ENCODE results near the gene CTNNA1.
"Not testable (repeated sequence)": the region's sequence is repeated elsewhere in the genome, so short reads cannot be mapped to it uniquely, and the experiment has no call there.

Gene CTNNA1

DNA sequence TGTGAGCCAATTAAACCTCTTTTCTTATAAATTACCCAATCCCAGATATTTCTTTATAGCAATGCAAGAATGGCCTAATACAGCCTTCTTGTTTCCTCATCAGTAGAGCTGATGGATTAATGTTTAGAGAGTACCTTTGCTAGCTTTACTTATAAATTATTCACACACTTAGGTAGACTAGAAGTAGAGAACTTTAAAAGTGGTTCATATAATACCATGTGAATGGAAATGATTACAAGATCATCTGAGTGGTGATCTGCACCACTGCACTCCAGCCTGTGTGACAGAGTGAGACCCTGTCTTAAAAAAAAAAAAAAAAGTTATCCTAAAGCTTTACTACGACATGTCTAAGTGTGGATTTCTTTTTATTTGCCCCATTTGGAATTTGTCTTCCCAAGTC is 145.1 kb downstream of the CTNNA1 start:
- DNase-seq (ENCODE audit: low read depth): no peak

DNA sequence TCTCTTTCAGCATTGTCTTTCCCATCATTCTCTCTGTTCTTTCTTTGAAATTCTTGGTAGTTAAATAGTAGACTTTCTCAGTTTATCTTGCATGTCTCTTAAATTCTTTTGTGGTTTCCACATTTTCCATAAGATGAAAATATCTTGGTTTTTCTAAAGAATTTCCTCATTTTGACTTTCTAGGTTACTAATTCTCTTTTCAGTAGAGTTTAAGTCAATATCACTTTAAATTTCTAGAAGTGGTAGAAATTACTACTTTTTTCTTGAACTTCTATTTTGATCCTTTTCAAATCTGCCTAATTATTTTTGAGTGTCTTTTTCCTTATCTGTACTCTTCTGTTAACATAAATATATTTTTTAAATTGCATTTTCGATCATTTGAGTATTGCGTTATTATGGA is 145.5 kb downstream of the CTNNA1 start:
- no peak for DNase-seq (ENCODE audit: low read depth)

DNA sequence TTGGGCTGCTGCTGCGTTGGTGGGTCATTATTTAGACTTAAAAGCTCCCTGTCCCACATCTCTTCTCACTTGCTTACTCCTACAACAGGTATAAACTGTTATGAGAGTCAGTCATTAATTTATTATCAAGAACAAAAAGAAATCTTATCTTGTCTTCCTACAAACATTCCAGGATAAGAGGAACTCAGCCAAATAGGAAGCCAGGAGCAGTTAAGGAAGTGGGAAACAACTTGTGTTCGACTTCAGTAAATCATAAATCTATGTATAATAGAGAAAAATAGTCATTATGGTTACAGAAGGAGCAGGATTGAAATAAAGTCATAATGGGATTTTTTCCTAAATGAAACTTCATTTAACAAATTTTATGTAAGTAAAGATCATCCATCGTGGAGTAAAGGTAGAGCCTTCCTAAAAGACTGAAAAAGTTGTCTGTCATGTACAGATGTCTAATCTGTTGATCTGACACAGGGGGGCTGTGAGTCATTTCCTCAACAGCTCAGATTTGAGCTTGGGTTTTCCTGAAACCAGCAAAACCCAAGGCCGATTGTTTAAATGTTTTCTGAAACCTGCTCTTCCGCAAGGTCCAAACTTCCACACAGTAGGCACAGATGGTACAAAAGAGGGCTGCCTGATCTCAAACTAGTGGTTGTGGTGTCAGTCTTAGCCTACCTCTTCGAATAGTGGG is 147.2 kb downstream of the CTNNA1 start:
- DNase-seq (ENCODE audit: low read depth): no peak

DNA sequence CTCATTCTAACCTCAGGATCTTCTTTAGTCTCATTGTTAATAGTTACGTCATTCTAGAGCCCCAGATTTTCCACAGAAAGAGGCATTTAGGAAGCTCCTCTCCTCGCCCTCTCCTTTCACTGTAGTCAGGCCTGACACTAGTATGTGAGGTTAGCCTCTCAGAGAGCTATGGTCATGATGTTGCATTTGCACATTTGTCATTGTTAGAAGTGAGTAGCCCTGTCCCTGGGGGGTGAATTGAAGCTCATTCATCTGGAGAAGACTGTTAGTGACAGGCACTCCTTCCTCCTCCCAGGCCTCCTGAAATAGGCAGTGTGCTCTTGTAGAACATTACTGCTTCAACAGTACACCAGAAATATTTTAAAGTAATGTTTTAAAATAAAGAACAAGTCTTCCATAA is 148.5 kb downstream of the CTNNA1 start:
- DNase-seq (ENCODE audit: low read depth): no peak

DNA sequence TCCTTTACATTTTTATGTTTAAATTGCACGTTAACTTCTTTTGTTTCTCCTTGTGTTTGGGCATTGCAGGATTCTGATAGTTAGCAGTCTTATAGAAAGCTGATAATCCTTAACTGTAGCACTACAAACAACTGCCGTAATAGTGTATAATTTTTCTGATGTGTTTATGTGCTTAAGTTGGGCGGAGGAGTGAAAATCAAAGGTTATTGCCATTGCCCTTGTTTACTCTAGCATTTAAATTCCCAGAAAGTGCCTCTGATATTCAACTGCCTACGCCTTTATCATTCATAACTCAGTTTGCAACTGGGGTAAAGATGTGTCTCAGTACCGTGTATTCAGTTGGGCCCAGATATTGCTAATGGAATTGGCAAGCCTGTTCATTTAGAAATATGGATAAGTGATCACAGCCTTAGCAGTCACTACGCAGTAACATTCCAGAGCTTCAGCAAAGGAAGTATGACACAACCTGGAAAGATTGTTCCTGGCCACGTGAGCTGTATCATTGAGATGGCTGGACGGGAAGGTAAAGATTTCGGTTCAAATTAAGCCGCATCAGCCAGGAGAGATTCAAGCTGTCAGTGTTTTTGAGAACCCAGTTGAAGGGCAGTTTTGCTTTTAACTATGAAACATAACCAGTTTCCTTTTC is 150.0 kb downstream of the CTNNA1 start:
- DNase-seq (ENCODE audit: low read depth): no peak

DNA sequence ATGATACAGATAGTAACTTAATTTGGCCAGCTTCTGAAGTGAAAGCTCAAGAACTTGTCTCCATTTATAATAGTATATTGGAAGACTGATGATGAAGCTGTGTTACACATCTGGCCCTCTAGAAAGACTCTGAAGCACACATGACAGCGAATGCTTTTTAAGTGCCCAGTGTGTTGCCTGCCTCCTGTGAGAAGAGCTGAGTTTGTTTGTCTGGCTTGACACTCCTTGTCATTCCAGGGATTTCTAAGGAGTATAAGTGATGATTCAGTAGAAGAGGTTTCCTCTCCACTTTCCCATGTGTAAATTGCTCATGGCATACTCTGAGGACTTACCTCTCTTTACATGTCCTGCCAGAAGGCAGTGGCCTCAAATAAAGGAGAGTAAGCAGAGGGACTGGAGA is 152.3 kb downstream of the CTNNA1 start:
- DNase-seq (ENCODE audit: low read depth): no peak

DNA sequence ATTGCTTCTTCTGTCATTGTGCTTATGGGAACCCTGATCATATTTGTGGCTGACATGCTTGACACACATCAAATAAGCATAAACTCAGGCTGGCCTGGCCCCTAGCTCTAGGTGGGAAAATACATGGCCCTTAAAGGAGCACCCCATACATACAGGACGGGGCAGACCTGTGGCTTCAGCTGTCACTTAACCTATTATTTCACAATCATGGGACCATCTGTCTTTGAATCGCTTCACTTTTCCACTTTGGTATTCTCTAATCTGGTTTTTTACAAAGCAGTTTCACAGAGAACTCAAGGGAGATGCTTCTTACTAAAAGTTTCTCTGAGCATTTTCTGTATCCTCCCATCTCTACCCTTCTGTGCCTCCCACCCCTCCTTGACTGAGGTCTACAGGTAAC is 156.5 kb downstream of the CTNNA1 start:
- no peak for DNase-seq (ENCODE audit: low read depth)

DNA sequence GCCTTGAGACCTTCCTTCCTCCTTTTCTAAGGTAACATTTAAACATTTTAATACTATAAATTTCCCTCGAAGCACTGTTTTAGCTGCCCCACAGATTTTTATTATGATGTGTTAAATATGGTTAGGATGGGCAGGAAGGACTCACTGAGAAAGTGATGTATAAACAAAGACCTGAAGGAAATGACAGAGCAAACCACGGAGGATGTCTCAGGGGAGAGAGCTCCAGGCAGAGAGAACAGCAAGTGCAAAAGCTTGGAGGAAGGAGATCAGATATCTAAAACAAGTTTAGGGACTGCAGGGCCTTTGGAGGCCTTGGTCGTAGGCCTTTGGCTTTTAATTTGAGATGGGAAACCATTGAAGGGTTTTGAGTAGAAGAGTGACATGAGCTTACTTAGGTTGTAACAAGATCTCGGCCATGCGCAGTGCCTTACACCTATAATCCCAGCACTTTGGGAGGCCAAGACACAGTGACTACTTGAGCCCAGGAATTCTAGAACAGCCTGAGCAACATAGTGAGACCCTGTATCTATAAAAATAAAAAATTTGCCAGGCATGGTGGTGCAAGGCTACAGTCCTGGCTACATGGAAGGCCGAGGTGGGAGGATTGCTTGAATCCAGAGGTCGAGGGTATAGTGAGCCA is 157.4 kb downstream of the CTNNA1 start:
- no peak for DNase-seq (ENCODE audit: low read depth)

DNA sequence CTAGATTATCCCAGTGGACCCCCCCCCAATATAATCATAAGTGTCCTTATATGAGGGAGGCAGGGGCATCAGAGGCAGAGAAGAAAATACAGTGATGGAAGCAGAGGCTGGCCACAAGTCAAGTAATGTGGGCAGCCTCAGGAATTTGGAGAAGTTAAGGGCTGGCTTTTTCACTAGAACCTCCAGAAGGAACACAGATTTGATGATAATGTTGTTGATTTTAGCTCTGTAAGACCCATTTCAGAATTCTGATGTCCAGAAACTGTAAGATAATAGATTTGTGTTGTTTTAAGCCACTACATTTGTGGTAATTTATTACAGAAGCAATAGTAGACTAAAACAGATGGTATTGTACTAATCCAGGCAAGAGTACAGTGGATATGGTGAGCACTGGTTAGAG is 158.2 kb downstream of the CTNNA1 start:
- no peak for DNase-seq (ENCODE audit: low read depth)

DNA sequence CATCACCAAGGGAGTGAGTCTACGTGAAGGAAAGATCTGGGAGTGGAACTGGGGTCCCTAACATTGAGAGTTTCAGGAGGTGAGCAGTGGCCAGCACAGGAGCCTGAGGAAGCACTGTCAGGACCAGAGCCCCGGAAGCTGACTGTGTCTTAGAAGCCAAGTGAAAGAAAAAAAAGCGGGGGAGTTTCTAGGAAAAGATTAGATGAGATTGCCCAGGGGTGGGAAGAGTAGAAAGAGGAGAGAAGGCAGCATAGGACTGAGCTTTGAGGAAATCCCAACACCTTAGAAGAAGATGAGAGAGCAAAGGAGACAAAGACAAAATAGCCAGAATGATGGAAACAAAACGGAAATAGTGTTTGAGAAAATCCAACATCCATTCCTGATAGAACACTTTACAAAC is 158.9 kb downstream of the CTNNA1 start:
- no peak for DNase-seq (ENCODE audit: low read depth)

DNA sequence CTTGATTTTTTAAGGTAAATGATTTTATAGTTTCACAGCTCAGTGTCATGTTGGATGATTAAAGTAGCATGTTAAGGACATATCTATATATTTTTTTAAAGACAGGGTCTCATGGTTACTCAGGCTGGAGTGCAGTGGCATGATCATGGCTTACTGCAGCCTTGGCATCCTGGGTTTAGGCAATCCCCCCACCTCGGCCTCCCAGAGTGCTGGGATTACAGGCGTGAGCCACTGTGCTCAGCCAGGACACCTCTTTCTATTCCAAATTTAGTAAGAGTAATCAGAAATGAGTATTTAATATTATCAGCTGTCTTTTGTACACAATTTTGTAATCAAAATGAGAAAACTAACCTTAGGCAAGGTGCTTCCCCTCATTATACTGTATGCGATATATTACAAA is 160.5 kb downstream of the CTNNA1 start:
- no peak for DNase-seq (ENCODE audit: low read depth)

DNA sequence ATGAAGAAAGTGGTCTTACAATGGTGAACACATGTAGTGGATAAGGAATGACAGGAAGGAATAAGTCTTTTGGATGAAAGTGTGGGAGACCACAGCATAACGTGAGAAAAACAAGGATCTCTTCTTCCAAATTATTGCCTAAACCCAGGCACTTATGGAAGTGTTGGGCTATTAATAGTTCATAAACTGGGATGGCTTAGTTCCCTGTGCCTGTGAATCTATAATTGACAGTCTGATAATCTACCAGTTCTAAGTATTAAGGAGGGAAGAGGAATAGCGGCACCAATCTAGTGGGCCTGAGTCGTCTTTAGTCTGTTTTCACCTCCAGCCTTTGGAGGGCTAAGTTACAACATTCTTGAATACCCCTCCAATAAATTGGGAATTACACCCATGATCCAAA is 161.1 kb downstream of the CTNNA1 start:
- no peak for DNase-seq (ENCODE audit: low read depth)

DNA sequence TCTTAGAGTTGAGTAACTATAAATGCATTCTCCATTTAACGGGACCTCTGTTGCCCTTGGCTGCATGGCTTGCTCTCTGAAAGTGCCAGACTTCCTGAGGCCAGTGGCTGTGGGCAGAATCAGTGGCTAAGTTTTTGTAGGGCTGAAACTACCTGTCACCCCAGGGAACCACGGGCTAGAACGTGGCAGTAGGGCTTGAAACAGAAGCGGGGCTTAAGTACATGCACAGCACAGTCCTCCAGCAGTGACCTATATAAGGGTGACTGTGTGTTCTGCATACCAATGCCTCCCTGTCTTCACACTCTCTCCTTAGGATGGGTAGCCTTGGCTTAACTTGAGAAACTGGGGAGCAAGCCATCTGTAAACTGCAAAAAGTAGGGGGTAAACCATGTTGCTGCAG is 165.5 kb downstream of the CTNNA1 start:
- no peak for DNase-seq (ENCODE audit: low read depth)

DNA sequence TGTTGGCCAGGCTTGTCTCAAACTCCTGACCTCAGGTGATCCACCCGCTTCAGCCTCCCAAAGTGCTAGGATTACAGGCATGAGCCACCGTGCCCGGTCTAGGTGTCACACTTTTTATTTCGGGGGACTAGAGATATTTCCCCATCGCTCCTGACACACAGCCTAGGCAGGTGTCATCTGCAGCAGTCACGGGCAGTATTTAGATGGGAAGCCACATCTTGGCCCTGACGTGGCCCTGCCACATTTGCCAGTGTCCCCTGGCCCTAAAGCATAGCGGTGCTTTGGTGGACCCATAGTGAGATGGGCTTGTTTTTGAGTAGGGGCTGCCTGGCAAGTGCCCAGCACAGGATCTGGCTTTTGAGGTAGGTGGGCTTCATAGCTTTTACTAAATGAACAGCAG is 167.0 kb downstream of the CTNNA1 start:
- no peak for DNase-seq (ENCODE audit: low read depth)

DNA sequence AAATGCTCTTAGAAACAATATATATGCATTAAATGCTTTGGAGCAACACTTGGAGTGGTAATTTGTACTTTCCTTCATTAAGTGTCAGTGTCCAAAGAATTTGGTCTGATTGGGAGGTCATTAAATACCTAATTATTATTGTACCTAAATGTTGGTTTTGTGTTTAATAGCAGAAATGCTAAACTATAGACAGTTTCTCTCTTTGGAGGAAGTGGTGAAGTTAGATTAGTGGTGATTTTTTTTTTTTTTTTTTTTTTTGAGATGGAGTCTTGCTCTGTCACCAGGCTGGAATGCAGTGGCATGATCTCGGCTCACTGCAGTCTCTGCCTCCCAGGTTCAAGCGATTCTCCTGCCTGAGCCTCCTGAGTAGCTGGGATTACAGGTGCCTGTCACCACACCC is 168.1 kb downstream of the CTNNA1 start:
- DNase-seq (ENCODE audit: low read depth): not testable (repeated sequence)

DNA sequence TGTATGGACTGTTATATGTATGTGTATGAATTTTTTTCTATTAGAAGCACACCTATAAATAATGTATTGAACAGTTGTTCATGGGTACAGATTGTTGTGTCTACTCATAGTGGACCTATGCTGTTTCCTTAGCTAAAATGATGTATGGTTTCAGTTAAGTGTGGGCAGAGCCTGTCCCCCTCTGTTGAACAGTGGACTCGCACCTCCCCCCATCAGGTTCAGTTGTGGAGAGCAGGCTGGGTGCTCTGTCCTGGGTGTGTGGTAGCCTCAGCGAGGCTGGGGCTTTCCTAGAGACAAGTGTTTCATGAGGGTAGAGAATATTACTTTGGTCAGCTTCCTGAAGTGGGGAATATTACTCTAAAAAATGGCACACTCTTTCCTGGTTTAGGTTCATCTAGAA is 169.3 kb downstream of the CTNNA1 start:
- DNase-seq (ENCODE audit: low read depth): no peak

DNA sequence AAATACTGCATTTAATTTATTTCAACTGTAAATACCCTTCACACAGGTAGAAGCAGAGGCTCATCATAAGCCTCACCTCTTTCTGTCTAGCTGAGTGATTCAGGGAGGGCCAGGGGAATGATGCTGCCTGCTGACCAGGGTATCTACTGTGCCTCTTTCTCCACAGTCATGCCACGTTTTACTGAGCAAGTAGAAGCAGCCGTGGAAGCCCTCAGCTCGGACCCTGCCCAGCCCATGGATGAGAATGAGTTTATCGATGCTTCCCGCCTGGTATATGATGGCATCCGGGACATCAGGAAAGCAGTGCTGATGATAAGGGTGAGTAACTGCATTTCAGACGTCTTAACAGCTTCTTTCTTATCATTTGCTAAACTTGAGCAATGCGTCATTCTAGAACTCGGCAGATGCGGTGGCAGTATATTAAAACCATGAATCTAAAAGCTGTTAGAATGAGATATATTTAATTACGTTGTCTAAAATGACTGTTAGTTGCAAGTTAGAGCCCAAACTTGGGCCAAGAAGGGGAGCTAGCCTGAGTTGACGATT is 171.9 kb downstream of the CTNNA1 start:
- no peak for DNase-seq (ENCODE audit: low read depth)

DNA sequence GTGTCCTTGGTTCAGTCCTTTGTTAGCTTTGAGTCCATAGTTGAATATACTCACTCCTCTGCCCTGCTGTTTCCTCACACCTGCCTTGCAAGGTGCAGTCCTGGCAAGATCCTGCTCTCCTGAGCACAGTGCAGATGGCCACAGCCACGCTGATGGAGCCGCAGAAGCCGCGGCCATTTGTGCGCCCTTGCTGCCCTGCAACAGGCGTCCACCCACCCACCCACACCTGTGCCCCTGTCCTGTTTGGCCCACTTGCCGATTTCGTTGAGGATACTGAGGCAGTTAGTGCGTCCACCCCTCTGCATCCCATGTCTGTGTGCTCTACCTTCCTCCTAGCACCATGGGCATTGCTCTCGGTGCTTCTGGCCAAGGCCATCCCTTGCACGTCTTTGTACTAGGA is 173.0 kb downstream of the CTNNA1 start:
- no peak for DNase-seq (ENCODE audit: low read depth)

DNA sequence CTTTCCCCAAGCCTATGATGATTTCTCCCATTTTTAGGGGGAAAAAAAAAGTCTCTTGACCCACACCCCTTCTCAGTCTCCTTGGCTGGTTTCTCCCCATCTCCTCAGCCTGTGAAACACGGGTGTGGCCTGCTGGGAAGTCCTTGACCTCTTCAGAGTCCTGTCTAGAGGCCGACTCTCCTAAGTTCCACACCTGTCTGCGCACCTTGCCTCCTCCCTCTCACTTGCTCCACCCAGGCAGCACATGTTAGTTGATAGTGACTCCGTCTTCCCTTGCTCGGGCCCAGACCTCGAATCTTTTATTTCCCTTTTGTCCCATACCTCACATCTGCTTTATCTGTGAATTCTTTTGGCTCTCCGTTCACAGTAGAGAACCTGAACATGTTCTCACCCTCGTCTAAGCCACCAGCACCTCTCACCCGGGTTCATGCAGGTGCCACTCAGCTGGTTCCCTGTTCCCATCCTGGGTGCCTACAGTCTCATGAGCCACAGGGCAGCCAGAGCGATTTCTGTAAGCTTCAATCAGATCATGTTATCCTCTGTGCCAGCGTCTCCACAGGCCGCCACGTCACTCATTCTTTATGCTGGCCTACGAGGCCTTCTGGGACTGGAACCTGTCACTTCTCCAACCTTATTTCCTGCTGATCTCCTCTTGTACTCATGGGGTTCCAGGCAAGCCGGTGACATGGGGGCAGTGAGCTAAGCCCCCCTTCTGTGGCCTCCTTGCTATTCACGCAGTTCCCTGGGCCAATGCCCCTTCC is 173.6 kb downstream of the CTNNA1 start:
- no peak for DNase-seq (ENCODE audit: low read depth)

DNA sequence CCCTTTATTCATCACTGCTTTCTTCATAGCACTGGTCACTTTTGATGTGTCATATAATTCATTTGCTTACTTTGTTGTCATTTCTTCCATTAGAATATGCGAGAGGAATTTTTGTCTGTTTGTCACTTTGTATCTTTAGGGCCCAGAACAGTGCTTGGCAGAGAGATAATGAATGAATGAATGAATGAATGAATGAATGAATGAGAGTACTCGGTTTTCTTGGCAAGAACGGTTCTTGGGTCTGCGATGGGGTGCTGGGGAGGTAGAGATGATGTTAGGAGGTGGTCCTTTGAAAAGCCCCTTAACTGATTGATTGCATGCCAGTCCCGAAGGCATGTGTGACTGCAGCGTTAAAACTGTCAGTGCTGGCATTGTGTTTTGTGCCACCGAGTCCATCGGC is 174.3 kb downstream of the CTNNA1 start:
- DNase-seq (ENCODE audit: low read depth): no peak

DNA sequence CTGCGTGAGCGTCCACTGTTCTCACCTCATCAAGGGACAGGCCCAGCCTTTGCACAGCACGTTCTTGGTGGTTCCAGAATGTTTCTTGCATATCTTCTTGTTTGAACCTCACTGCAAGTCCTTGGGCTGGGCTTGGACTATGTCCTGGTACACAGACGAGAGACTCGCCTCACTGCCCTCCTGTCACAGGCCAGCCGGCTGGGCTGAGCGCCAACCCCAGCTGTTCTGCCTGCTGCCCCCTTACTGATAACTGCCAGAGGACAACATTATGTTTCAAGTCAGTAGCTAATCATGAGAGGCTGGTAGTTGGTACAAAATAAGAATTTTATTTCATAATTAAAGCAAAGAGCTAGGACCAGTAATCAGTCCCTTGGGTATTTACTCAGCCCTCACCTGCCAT is 174.8 kb downstream of the CTNNA1 start:
- no peak for DNase-seq (ENCODE audit: low read depth)

DNA sequence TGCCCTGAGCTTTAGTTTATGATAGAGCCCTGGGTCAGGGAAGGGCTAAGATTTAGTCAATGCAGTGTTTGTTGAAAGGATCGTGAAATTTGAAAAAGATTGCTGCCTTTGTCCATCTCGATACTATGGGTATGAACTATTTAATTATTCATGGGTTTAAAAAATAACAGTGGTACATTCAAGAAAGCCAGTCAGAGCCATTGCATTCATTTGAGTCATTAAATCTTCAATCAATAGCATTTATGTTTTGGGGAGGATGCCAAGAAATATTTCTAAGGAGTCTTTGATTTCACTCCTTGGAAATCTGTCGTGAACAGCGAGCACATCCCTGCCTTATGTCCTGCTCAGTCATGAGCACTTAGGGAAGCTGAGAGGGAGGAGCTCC is 176.3 kb downstream of the CTNNA1 start:
- DNase-seq (ENCODE audit: low read depth): no peak

Data from T-helper 22 cell (primary cell).